Panc1 (cell line): Measurements from ENCODE around the gene PGM2. TPM values are rescaled to one million over a fixed set of nuclear protein-coding genes. Genes with fewer than 3 reads are reported as not detected.

Experiments used
- ATAC-seq: fragments of 200-7000 bp; cut with Tn5 transposase; 2 replicates; pipeline ENCODE4 v1.9.1; 2020; ENCODE audit warnings: mild to moderate bottlenecking, moderate library complexity
- BruUV-seq: library from RNA; stranded (reverse); fragments of 400-500 nt; replicated peaks from 2 replicates; lab custom pipeline; 2021; lab: Mats Ljungman, UMichigan
- CTCF ChIA-PET: fragments of 300-600 bp; sonication (Branson Sonifier 250); formaldehyde crosslinking; loops from one replicate; lab custom pipeline; 2022; ENCODE audit warnings: antibody characterized with exemption; lab: Charles Lee
- POLR2A ChIA-PET: fragments of 300-600 bp; sonication (Branson Sonifier 250); formaldehyde crosslinking; loops from one replicate; lab custom pipeline; 2022; ENCODE audit warnings: antibody characterized with exemption; lab: Charles Lee
- DNase-seq: peaks from one replicate; pipeline ENCODE4 v3.0.0-alpha.2; 2010; ENCODE audit warnings: low read depth, low spot score
- H3K27ac ChIP-seq: 2 replicates; pipeline ENCODE4 v1.5.1; 2011; ENCODE audit warnings: mild to moderate bottlenecking, low read length, inconsistent platforms
- H3K27me3 ChIP-seq: fragments of 200-500 bp; sonication (Bioruptor generic); 2 replicates; pipeline ENCODE4 v1.6.0; 2014; ENCODE audit warnings: low read length, inconsistent platforms; ENCODE audit not compliant: control insufficient read depth, insufficient read depth
- H3K36me3 ChIP-seq: fragments of 200-500 bp; sonication (Bioruptor generic); 2 replicates; pipeline ENCODE4 v1.5.1; 2014; ENCODE audit warnings: inconsistent platforms, mild to moderate bottlenecking, low read length, moderate library complexity; ENCODE audit not compliant: control insufficient read depth, insufficient read depth
- H3K4me1 ChIP-seq: 2 replicates; pipeline ENCODE4 v1.5.1; 2011; ENCODE audit warnings: inconsistent platforms, mild to moderate bottlenecking, low read length, moderate library complexity; ENCODE audit not compliant: control insufficient read depth, insufficient read depth
- H3K4me3 ChIP-seq, 2 experiments: 2 replicates each; pipeline ENCODE4 v1.5.1; 2011 to 2012; ENCODE audit warnings: low read depth in 2 of 2, low read length in 2 of 2, mild to moderate bottlenecking in 2 of 2, inconsistent platforms in 1 of 2, moderate library complexity in 1 of 2
- H3K9me3 ChIP-seq: fragments of 200-500 bp; sonication (Bioruptor generic); 2 replicates; pipeline ENCODE4 v1.5.1; 2014; ENCODE audit warnings: low read depth, mild to moderate bottlenecking, inconsistent platforms, low read length, moderate library complexity; ENCODE audit not compliant: control insufficient read depth, insufficient read depth
- CTCF ChIP-seq: fragments of 450-650 bp; IDR thresholded peaks from 2 replicates; pipeline ENCODE4 v1.5.1; 2017; ENCODE audit warnings: mild to moderate bottlenecking
- POLR2AphosphoS5 ChIP-seq: IDR thresholded peaks from 2 replicates; pipeline ENCODE4 v1.6.1; 2012; ENCODE audit warnings: mild to moderate bottlenecking, low read depth, low read length, moderate library complexity
- REST ChIP-seq, 2 experiments: IDR thresholded peaks; 2 replicates each; pipeline ENCODE4 v1.6.1; 2011 to 2012; ENCODE audit warnings: low read depth in 2 of 2, control low read depth in 1 of 2, low read length in 1 of 2, mild to moderate bottlenecking in 1 of 2, moderate library complexity in 1 of 2; ENCODE audit not compliant: insufficient read depth in 1 of 2
- SIN3A ChIP-seq: IDR thresholded peaks from 2 replicates; pipeline ENCODE4 v1.6.1; 2012; ENCODE audit warnings: low read depth, mild to moderate bottlenecking, low read length, moderate library complexity, borderline replicate concordance; ENCODE audit not compliant: insufficient read depth
- TCF7L2 ChIP-seq: IDR thresholded peaks from 2 replicates; pipeline ENCODE4 v1.6.1; 2011; ENCODE audit warnings: mild to moderate bottlenecking, low read depth, low read length, inconsistent platforms
- in situ Hi-C: cut with HindIII; loops from 2 replicates; pipeline ENCODE4 v1.10.0; 2016; ENCODE audit warnings: low sequenced_read_pairs, low pct_unique_long_range_greater_than_20kb
- intact Hi-C: fragments of 100-400 bp; cut with micrococcal nuclease; formaldehyde crosslinking; loops from one replicate; pipeline ENCODE4 v1.10.0; 2022; ENCODE audit not compliant: unreplicated experiment
- total RNA-seq: library from RNA; stranded (reverse); gene quantifications from one replicate; pipeline ENCODE4 v1.2.1, GENCODE V29; 2021; ENCODE audit not compliant: unreplicated experiment

Gene PGM2
- total RNA-seq, 1 experiment from 2014 or later = 15.4 TPM

GRCh38 chr4:37803348-37803973 lies 23.0 kb upstream of the PGM2 start:
- intact Hi-C loops = loop anchor here (5.0 to 10.0 kb wide), 3 partner anchors 201 to 351 kb away; a partner anchor contains a TSS
- Histone ChIP-seq H3K27ac (no peak overlapping the region), H3K4me3 (no peak overlapping the region), H3K9me3 (no peaks in the 10 kb centered on the region), H3K4me1 (no peaks in the 10 kb centered on the region), H3K27me3 (no peaks in the 10 kb centered on the region), H3K36me3 (no peaks in the 10 kb centered on the region)
- ATAC-seq (no peak), DNase-seq (no peak)
- ChIA-PET POLR2A (no interaction called here), CTCF (no interaction called here)
- no TSS peak for BruUV-seq
- in situ Hi-C loops = no loop called here
- TF ChIP-seq REST (IDR thresholded peaks at IDR 0.05; ENCODE audit: insufficient read depth in 1 of 2, low read depth in 2 of 2, low read length in 1 of 2) (no peak), SIN3A (no peak), POLR2AphosphoS5 (no peak), CTCF (peak; percentile 50; the same call in 1 of the 2 replicates), TCF7L2 (no peak)

GRCh38 chr4:37805091-37805490 lies 21.4 kb upstream of the PGM2 start:
- DNase-seq = no peak
- H3K27ac ChIP-seq = no peak overlapping the region
- no peaks in the 10 kb centered on the region for H3K4me1 ChIP-seq
- ATAC-seq = no peak
- H3K36me3 ChIP-seq = no peaks in the 10 kb centered on the region
- in situ Hi-C loops = no loop called here
- no peaks in the 10 kb centered on the region for H3K27me3 ChIP-seq
- intact Hi-C loops = loop anchor here (10.0 kb wide), 1 partner anchor 230 kb away; no protein-coding TSS in a partner anchor
- BruUV-seq = no TSS peak
- no peak overlapping the region for H3K4me3 ChIP-seq
- TF ChIP-seq POLR2AphosphoS5 = no peak
- TF ChIP-seq CTCF = no peak
- TF ChIP-seq TCF7L2 = no peak
- TF ChIP-seq SIN3A = no peak
- TF ChIP-seq REST (IDR thresholded peaks at IDR 0.05; ENCODE audit: insufficient read depth in 1 of 2, low read depth in 2 of 2, low read length in 1 of 2) = no peak
- ChIA-PET CTCF (no interaction called here), POLR2A (no interaction called here)
- H3K9me3 ChIP-seq = no peaks in the 10 kb centered on the region
